GF-D8 (cell line): ENCODE results near the gene C10orf67.
A peak's percentile ranks its signal among the peaks of the same experiment; 100 is the strongest.
"Not testable (repeated sequence)": the region's sequence is repeated elsewhere in the genome, so short reads cannot be mapped to it uniquely, and the experiment has no call there.

ENCODE experiments used
- DNase-seq: peaks from one replicate; lab custom pipeline; 2025; lab: John Stamatoyannopoulos, UW

The C10orf67 gene

GRCh38 chr10:23322082-23322481 lies 22.5 kb downstream of the C10orf67 start:
- DNase-seq = no peak

DNA sequence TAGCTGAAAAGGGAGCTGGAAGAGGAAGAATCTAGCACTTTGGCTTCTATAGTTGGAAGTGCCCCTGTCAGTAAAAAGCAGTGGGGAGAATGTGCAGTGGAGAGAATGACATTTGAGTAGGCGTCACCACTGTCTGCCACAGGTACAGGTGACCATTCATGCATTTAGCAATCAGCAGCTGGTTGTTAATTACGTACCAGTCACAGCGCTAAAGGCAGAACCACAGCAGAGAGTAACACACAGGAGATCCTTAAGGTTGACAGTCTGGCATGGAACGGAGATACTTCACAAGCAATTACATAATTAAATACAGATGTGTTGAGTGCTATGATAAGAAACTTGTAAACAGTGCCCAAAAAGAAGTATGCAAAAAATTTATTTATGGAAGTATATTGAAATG lies 24.8 kb downstream of the C10orf67 start:
- no peak for DNase-seq

DNA sequence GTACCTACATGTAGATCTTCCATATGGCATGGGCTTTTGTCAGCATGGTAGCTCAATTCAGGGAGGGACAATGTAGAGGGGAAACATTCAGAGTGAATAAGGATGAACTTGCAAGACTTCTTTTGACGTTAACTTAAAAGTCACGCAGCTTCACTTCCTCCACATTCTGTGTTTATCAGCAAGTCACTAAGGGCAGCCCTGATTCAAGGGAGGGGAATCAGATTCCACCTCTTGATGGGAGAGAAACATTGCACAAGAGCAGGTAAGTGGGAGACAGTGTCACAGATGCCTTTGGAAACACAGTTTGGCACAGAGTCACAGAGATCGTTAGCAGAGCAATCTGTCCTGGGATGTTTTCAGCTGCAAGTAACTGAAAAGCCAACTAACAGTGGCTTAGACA lies 26.2 kb downstream of the C10orf67 start:
- no peak for DNase-seq

DNA sequence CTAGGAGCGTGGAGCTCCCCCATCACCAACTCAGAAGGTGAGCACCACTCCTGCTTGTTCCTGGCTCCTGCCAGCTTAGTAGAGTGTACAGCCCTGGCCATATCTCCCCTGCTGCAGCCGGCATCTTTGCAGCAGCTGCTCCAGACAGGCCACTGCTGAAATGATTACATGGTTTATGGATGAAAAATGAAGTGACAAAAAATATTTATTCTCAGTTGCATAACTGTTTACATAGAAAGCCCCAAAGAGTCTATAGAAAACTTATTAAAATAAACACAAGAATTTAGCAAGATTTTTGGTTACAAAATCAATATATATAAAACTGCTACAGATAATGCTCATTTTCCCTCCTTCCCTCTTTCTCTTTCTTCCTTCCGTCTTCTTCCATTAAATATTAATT lies 27.2 kb downstream of the C10orf67 start:
- DNase-seq = no peak

GRCh38 chr10:23316406-23316805 lies 28.2 kb downstream of the C10orf67 start:
- DNase-seq = no peak

- DNase-seq = no peak
These were observed 28.6 kb downstream of the C10orf67 start for GRCh38 chr10:23315966-23316365.

GRCh38 chr10:23314835-23315239 lies 29.8 kb downstream of the C10orf67 start:
- peak; percentile 23 for DNase-seq

DNA sequence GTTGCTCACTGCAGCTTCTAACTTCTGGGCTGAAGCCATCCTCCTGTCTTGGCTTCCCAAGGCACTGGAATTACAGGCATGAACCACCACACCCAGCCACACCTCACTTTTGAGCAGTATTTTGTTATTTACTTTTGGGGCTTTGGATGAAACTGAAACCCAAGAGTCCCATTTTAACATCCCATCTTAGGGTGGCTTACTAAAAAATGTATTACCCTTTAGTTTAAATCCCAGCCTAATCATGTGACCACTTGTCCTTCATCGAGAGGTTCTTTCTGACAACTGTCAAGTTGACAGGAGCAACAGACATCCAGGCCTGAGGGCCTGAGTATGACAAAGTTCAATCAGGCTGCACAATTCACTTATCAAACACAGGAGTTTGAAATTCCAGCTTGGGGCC lies 33.6 kb downstream of the C10orf67 start:
- DNase-seq = no peak

DNA sequence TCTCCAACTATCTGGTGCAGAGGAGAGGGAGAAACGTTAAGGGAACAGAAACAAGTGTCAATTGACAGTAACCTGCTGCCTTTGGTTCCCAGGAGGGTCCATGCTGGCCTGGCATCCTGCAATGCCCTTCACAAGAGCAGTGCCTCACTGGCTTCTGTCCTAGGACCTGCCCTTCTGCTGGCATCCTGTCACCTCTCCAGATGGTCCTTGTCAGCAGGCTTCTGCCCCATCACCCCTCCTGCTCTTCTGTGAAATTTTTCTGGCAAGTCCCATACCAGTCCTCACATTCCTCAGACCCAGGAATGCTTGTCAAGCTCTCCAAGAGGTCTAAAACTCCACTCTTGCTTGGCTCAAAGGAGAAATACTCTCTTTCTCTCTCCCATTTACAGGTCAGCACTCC lies 34.2 kb downstream of the C10orf67 start:
- DNase-seq = no peak

DNA sequence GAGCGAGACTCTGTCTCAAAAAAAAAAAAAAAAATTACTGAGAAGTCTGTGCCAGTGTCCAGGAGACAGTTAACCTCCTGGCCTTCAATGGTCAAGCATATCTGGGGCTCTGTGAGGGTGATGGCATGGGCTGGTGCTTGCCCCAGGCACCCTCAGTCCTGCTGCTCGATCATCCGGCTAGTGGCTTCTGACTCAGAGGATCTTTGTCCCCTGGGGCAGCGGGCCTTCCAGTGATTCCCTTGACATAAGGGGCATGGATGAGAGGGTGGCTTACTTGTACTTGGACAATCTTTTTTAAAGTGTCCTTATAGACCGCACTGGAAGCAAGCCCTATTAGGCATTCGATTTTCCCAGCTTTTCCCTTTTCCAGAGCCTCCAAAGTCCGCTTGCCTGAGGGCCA lies 44.6 kb downstream of the C10orf67 start:
- DNase-seq = not testable (repeated sequence)

- no peak for DNase-seq
These were observed 49.9 kb downstream of the C10orf67 start for GRCh38 chr10:23294638-23295247.

DNA sequence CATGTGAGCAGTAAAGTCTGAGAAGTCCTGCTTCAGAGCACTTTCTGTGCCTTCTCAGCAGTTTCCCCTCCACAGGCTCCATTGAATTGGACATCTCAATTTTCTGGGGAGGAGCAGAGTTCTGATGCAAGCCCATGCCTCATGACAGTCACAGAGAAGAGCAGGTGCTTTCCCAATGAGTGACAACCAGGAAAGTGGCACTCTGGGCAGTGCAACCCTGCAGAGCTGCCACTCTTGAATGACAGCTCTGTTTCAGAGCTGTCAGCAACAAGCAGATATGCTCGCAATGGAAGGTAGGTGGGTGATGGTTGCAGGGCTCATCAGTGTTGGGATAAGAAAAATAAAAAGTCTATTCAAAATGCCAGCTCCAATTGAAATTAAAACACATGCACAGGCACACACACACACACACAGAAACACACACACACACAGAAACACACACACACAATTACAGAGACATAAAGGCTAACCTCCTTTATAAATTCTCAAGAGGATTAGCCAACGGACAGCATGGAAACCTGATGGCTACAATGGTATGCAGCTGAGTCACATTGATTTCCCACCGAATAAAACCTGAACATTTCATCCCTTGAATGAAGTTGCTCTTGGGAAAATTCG lies 50.5 kb downstream of the C10orf67 start:
- no peak for DNase-seq

DNA sequence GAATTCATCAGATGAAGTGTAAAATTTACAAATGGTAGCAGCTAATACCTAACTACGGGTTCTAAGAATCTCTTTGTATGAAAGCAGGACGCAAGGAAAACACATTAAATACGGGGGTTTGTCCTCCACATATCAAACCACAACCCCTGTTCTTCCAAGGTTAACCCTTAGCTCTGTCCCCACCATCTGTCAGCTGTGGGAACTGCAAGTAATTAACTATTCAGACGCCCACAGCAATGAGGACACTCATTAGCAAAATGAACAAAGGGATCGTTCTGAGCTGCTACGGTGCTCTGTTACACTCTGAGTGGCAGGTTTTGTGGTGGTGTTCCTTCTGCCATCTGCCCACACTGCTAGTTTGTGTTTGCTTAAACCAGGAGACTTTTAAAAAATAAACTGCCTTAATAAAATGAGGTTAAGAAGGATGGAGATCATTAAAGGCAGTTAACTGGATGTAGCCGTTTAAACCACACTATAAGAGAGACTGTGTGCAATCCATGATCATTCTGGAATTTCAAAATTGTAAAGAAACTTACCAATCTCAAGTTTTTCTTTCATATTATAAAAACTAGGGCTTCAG lies 51.4 kb downstream of the C10orf67 start:
- no peak for DNase-seq

GRCh38 chr10:23291551-23292334 lies 52.9 kb downstream of the C10orf67 start:
- no peak for DNase-seq

GRCh38 chr10:23284674-23285335 lies 59.8 kb downstream of the C10orf67 start:
- DNase-seq = no peak

DNA sequence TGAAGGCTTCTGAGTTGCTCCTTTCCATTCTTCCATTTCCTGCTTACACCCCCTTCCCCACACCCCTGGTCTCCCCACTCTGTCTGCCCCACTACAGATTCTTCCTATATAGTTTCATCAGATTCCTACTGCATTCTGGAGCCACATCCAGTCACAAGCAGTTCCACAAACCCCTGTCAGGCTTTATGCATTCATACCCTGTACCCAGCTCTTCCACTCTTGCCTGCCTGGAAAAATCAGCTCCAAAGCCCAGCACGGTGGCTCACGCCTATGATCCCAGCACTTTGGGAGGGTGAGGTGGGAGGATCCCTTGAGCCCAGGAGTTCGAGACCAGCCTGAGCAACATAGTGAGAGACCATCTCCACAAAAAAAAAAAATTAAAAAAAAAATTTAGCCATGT lies 60.4 kb downstream of the C10orf67 start:
- no peak for DNase-seq

GRCh38 chr10:23283680-23284079 lies 60.9 kb downstream of the C10orf67 start:
- no peak for DNase-seq

DNA sequence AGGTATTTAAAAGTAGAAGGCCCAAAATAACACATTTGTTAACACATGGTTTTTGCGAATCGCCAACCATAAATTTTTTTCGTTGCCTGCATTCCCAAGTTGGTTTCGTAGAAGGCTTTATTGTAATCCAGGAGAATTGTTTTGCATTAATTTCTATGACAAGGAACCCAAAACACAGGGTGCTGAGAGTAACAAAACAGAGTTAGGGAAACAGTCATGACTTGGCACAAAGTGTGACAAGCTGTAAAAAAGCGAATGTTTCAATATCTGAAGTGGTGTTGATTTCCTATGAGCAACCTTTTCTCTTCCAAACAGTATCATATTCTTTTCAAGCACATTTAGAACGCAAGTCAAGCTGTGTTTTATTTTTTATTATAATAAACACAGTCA lies 63.6 kb downstream of the C10orf67 start:
- DNase-seq = no peak

GRCh38 chr10:23280419-23281043 lies 64.1 kb downstream of the C10orf67 start:
- no peak for DNase-seq

DNA sequence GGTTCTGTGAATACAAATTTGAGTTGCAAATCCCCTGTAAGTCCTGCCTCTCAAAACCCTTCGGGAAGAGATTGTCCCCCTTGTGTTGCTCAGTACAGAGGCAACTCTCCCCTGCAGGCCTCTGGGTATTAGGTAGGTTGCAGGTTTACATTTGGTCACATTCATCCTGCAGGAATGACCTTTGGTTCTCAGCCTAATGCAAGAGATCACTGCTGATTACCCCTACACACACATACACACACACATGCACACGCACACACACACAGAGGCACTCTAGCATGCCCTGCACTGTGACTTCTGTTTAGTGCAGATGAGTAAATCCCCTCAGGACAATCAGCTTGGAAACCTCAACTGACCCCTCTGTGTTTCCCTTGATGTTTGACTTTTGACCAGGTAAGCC lies 69.2 kb downstream of the C10orf67 start:
- no peak for DNase-seq

DNA sequence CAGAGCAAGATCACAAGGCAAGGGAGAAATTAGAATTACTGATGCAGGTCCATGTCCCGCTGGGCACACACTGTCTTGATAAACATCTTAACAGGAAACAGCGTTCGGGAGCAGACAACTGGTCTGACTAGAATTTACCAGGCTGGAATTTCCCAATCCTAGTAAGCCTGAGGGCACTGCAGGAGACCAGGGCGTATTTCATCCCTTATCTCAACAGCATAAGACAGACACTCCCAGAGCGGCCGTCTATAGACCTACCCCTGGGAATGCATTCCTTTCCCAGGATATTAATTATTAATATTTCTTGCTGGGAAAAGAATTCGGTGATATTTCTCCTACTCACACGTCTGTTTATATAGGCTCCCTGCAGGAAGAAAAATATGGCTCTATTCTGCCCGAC lies 70.4 kb downstream of the C10orf67 start:
- not testable (repeated sequence) for DNase-seq

GRCh38 chr10:23270531-23270930 lies 74.1 kb downstream of the C10orf67 start:
- DNase-seq = no peak
